ENCODE data around the gene ARID4B. TPM values are rescaled to one million over a fixed set of nuclear protein-coding genes. Genes with fewer than 3 reads are reported as not detected.
"Not testable (repeated sequence)": the region's sequence is repeated elsewhere in the genome, so short reads cannot be mapped to it uniquely, and the experiment has no call there.

ARID4B gene
- total RNA-seq, 1 experiment from 2014 or later = 43.6 TPM

- Histone ChIP-seq H3K4me1 (ENCODE audit: low read length) (no peaks in the 10 kb centered on the region), H3K4me2 (ENCODE audit: low read depth, low read length, poor library complexity, severe bottlenecking) (no peak overlapping the region), H3K9me3 (ENCODE audit: low read length) (no peaks in the 10 kb centered on the region), H2AFZ (ENCODE audit: low read length) (no peak overlapping the region), H3K79me2 (ENCODE audit: low read length) (peaks cover 19% of the 10 kb centered on the region), H3K36me3 (ENCODE audit: insufficient read depth, low read length) (peaks cover 33% of the 10 kb centered on the region; the same call in 1 of the 2 replicates), H3K4me3 (ENCODE audit: low read length) (no peak overlapping the region), H3K9me2 (replicated peaks; ENCODE audit: insufficient read depth, low read length) (no peaks in the 10 kb centered on the region), H4K20me1 (ENCODE audit: insufficient read depth, low read depth, low read length) (no peaks in the 10 kb centered on the region), H3K27me3 (ENCODE audit: low read length) (no peaks in the 10 kb centered on the region), H3K9ac (ENCODE audit: low read length) (no peak overlapping the region), H3K27ac (ENCODE audit: low read length) (no peak overlapping the region)
- no peak for DNase-seq
These were observed 114.2 kb downstream of the ARID4B start for GRCh38 chr1:235213752-235214151.

- Histone ChIP-seq H3K27ac (ENCODE audit: low read length) (no peak overlapping the region), H3K79me2 (ENCODE audit: low read length) (no peaks in the 10 kb centered on the region), H3K4me3 (ENCODE audit: low read length) (no peak overlapping the region), H2AFZ (ENCODE audit: low read length) (no peak overlapping the region), H3K4me2 (ENCODE audit: low read depth, low read length, poor library complexity, severe bottlenecking) (no peak overlapping the region), H3K9me3 (ENCODE audit: low read length) (no peaks in the 10 kb centered on the region), H3K9me2 (replicated peaks; ENCODE audit: insufficient read depth, low read length) (no peaks in the 10 kb centered on the region), H3K4me1 (ENCODE audit: low read length) (no peaks in the 10 kb centered on the region), H3K9ac (ENCODE audit: low read length) (no peak overlapping the region), H3K27me3 (ENCODE audit: low read length) (no peaks in the 10 kb centered on the region), H3K36me3 (ENCODE audit: insufficient read depth, low read length) (peaks cover 40% of the 10 kb centered on the region; the same call in 1 of the 2 replicates), H4K20me1 (ENCODE audit: insufficient read depth, low read depth, low read length) (no peaks in the 10 kb centered on the region)
- DNase-seq = no peak
These were observed 116.5 kb downstream of the ARID4B start for GRCh38 chr1:235211517-235211916.

- H3K27ac ChIP-seq (ENCODE audit: low read length) = no peak overlapping the region
- no peaks in the 10 kb centered on the region for H3K9me3 ChIP-seq (ENCODE audit: low read length)
- peaks cover 36% of the 10 kb centered on the region; the same call in 1 of the 2 replicates for H3K36me3 ChIP-seq (ENCODE audit: insufficient read depth, low read length)
- no peak overlapping the region for H3K9ac ChIP-seq (ENCODE audit: low read length)
- H4K20me1 ChIP-seq (ENCODE audit: insufficient read depth, low read depth, low read length) = no peaks in the 10 kb centered on the region
- peaks cover 23% of the 10 kb centered on the region for H3K79me2 ChIP-seq (ENCODE audit: low read length)
- no peak overlapping the region for H3K4me2 ChIP-seq (ENCODE audit: low read depth, low read length, poor library complexity, severe bottlenecking)
- no peaks in the 10 kb centered on the region for H3K4me1 ChIP-seq (ENCODE audit: low read length)
- H3K27me3 ChIP-seq (ENCODE audit: low read length) = no peaks in the 10 kb centered on the region
- H3K4me3 ChIP-seq (ENCODE audit: low read length) = no peak overlapping the region
- H3K9me2 ChIP-seq (replicated peaks; ENCODE audit: insufficient read depth, low read length) = no peaks in the 10 kb centered on the region
- no peak for DNase-seq
- H2AFZ ChIP-seq (ENCODE audit: low read length) = no peak overlapping the region
These were observed 120.8 kb downstream of the ARID4B start for GRCh38 chr1:235207209-235207565.

DNA sequence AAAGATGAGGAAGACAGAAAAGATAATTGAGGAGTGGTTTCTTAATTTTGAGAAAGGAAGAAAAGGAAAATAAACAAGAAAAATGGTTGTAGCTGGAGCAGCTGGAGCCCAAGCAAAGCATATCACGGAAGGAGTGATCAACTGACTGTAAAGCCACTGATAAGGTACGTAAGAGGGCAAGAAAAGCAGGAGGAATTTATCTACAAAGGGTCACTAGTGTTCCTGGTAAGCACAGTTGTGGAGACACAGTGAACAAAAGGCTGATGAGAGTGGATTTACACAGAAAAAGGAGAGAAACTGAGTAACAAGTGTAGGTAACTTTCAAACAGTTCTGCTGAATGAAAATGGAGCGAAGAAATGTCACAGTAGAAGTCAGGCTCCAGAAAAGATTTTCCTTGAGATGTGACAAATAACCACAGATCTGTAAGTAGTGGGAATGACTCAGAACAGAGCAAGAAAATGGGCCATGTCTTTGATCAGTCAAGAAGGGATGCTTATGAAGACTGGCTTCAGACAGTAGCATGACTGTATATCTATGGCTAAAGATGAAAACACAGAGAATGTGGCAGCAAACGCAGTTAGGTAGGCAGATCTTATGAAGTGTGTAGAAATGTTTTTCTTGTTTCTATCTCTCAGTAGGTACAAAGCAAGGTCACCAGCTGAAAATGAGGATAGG, 121.3 kb downstream of the ARID4B start:
- Histone ChIP-seq H4K20me1 (ENCODE audit: insufficient read depth, low read depth, low read length) (no peaks in the 10 kb centered on the region), H3K79me2 (ENCODE audit: low read length) (peaks cover 25% of the 10 kb centered on the region), H3K4me1 (ENCODE audit: low read length) (no peaks in the 10 kb centered on the region), H3K4me2 (ENCODE audit: low read depth, low read length, poor library complexity, severe bottlenecking) (no peak overlapping the region), H3K9me2 (replicated peaks; ENCODE audit: insufficient read depth, low read length) (no peaks in the 10 kb centered on the region), H3K9ac (ENCODE audit: low read length) (no peak overlapping the region), H3K4me3 (ENCODE audit: low read length) (no peak overlapping the region), H3K27me3 (ENCODE audit: low read length) (no peaks in the 10 kb centered on the region), H2AFZ (ENCODE audit: low read length) (no peak overlapping the region), H3K9me3 (ENCODE audit: low read length) (no peaks in the 10 kb centered on the region), H3K36me3 (ENCODE audit: insufficient read depth, low read length) (peaks cover 33% of the 10 kb centered on the region; the same call in 1 of the 2 replicates), H3K27ac (ENCODE audit: low read length) (no peak overlapping the region)
- no peak for DNase-seq

DNA sequence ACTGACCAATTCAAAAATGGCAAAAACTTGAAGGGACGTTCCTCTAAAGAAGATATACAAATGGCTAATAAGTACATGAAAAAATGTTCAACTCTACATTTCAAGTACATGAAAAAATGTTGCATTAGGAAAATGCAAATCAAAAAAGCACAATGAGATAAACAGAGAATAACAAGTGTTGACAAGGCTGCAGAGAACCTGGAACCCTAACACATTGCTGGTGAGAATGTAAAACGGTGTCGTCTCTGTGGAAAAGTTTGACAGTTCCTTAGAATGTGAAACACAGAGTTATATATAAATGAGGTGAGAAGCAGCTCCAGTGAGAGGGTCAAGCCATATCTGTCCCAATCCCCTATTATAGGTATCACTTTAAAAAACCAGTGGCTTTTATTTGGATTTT, 122.3 kb downstream of the ARID4B start:
- Histone ChIP-seq H3K4me3 (ENCODE audit: low read length) (no peak overlapping the region), H3K79me2 (ENCODE audit: low read length) (peaks cover 25% of the 10 kb centered on the region), H3K9me2 (replicated peaks; ENCODE audit: insufficient read depth, low read length) (no peaks in the 10 kb centered on the region), H3K9ac (ENCODE audit: low read length) (no peak overlapping the region), H3K36me3 (ENCODE audit: insufficient read depth, low read length) (peaks cover 26% of the 10 kb centered on the region; the same call in 1 of the 2 replicates), H3K27me3 (ENCODE audit: low read length) (no peaks in the 10 kb centered on the region), H3K9me3 (ENCODE audit: low read length) (no peaks in the 10 kb centered on the region), H3K4me1 (ENCODE audit: low read length) (no peaks in the 10 kb centered on the region), H2AFZ (ENCODE audit: low read length) (no peak overlapping the region), H3K4me2 (ENCODE audit: low read depth, low read length, poor library complexity, severe bottlenecking) (no peak overlapping the region), H4K20me1 (ENCODE audit: insufficient read depth, low read depth, low read length) (no peaks in the 10 kb centered on the region), H3K27ac (ENCODE audit: low read length) (no peak overlapping the region)
- no peak for DNase-seq

DNA sequence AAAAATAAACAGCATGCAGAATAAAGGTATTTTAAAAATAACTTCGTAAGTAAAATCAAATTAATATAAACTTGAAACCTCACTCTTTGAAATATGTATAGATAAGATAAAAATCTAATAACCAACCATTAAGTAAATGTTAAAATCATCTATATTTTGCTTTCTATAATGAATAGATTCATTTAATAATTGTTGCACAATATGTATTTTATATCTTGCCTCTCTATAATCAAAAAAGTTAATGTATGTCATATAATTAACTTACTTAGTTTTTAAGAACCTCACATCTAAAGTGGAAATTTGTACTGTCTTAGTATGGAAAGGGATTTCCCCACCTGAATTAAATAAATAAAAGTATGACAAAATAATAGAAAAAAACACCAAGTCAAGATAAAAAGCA, 124.6 kb downstream of the ARID4B start:
- H3K36me3 ChIP-seq (ENCODE audit: insufficient read depth, low read length) = peaks cover 21% of the 10 kb centered on the region; the same call in 1 of the 2 replicates
- DNase-seq = no peak
- H2AFZ ChIP-seq (ENCODE audit: low read length) = no peak overlapping the region
- no peaks in the 10 kb centered on the region for H3K4me1 ChIP-seq (ENCODE audit: low read length)
- H3K9me3 ChIP-seq (ENCODE audit: low read length) = no peaks in the 10 kb centered on the region
- H3K9ac ChIP-seq (ENCODE audit: low read length) = no peak overlapping the region
- peaks cover 28% of the 10 kb centered on the region for H3K79me2 ChIP-seq (ENCODE audit: low read length)
- no peak overlapping the region for H3K4me3 ChIP-seq (ENCODE audit: low read length)
- no peaks in the 10 kb centered on the region for H4K20me1 ChIP-seq (ENCODE audit: insufficient read depth, low read depth, low read length)
- H3K27me3 ChIP-seq (ENCODE audit: low read length) = no peaks in the 10 kb centered on the region
- no peak overlapping the region for H3K4me2 ChIP-seq (ENCODE audit: low read depth, low read length, poor library complexity, severe bottlenecking)
- no peak overlapping the region for H3K27ac ChIP-seq (ENCODE audit: low read length)
- H3K9me2 ChIP-seq (replicated peaks; ENCODE audit: insufficient read depth, low read length) = no peaks in the 10 kb centered on the region

DNA sequence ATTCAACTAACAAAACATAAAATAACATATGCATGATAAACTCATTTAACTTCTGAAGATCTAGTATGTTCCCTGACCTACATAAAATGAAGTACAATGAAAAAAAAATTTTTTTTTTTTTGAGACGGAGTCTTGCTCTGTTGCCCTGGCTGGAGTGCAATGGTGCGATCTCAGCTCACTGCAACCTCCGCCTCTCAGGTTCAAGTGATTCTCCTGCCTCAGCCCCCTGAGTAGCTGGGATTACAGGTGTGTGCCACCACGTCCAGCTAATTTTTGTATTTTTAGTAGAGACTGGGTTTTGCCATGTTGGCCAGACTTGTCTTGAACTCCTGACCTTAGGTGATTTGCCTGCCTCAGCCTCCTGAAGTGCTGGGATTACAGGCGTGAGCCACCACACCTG, 125.5 kb downstream of the ARID4B start:
- not testable (repeated sequence) for H3K4me2 ChIP-seq (ENCODE audit: low read depth, low read length, poor library complexity, severe bottlenecking); H4K20me1 ChIP-seq (ENCODE audit: insufficient read depth, low read depth, low read length); H3K9ac ChIP-seq (ENCODE audit: low read length); DNase-seq; H3K9me3 ChIP-seq (ENCODE audit: low read length); H3K4me1 ChIP-seq (ENCODE audit: low read length); H3K27me3 ChIP-seq (ENCODE audit: low read length); H3K9me2 ChIP-seq (replicated peaks; ENCODE audit: insufficient read depth, low read length); H3K27ac ChIP-seq (ENCODE audit: low read length); H2AFZ ChIP-seq (ENCODE audit: low read length); H3K4me3 ChIP-seq (ENCODE audit: low read length)
- H3K79me2 ChIP-seq (ENCODE audit: low read length) = peaks cover 35% of the 10 kb centered on the region
- H3K36me3 ChIP-seq (ENCODE audit: insufficient read depth, low read length) = peaks cover 21% of the 10 kb centered on the region; the same call in 1 of the 2 replicates

DNA sequence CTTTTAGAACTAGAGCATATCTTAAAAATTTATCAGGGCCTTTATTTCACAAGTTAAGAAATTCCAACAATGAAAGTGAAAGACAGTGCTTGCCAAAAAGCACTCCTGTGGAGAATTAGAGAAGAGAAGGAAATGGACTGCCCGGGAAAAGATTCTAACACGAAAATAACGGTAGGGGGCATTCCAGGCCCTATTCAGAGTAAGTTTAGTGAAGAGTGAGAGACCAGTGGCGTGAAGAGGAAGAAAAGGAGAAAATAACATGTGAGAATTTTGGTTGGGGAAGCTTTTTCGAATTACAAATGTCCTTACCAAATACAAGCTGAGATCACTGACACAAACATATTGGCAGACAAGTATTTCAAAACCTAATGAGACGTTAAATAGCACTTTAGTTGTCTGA, 128.5 kb downstream of the ARID4B start:
- Histone ChIP-seq H3K27ac (ENCODE audit: low read length) (no peak overlapping the region), H3K4me2 (ENCODE audit: low read depth, low read length, poor library complexity, severe bottlenecking) (no peak overlapping the region), H3K9me3 (ENCODE audit: low read length) (no peaks in the 10 kb centered on the region), H3K4me3 (ENCODE audit: low read length) (no peak overlapping the region), H4K20me1 (ENCODE audit: insufficient read depth, low read depth, low read length) (no peaks in the 10 kb centered on the region), H2AFZ (ENCODE audit: low read length) (no peak overlapping the region), H3K79me2 (ENCODE audit: low read length) (peaks cover 24% of the 10 kb centered on the region), H3K27me3 (ENCODE audit: low read length) (no peaks in the 10 kb centered on the region), H3K36me3 (ENCODE audit: insufficient read depth, low read length) (peaks cover 13% of the 10 kb centered on the region; the same call in 1 of the 2 replicates), H3K9me2 (replicated peaks; ENCODE audit: insufficient read depth, low read length) (no peaks in the 10 kb centered on the region), H3K9ac (ENCODE audit: low read length) (no peak overlapping the region), H3K4me1 (ENCODE audit: low read length) (no peaks in the 10 kb centered on the region)
- DNase-seq = peak; percentile 62
